GM12892 (cell line): Measurements from ENCODE around the gene GSK3B.

Experiments
- DNase-seq: peaks from one replicate; pipeline ENCODE4 v3.0.0; 2011; ENCODE audit not compliant: insufficient read length
- FAIRE-seq: peaks from 2 replicates; lab custom pipeline; 2011; peaks lifted over from hg19 to GRCh38; lab: Jason Lieb, UNC
- POLR2A ChIP-seq: IDR thresholded peaks from 2 replicates; pipeline ENCODE4 v1.6.1; 2011; ENCODE audit warnings: low read depth, low read length, control low read depth
- POLR2AphosphoS5 ChIP-seq: IDR thresholded peaks from 2 replicates; pipeline ENCODE4 v1.6.1; 2011; ENCODE audit warnings: low read depth, low read length, control low read depth
- TAF1 ChIP-seq: IDR thresholded peaks from 2 replicates; pipeline ENCODE4 v1.6.1; 2011; ENCODE audit warnings: low read depth, mild to moderate bottlenecking, control low read depth, low read length, borderline replicate concordance

Gene GSK3B

GRCh38 chr3:120114981-120115380, 20.7 kb upstream of the GSK3B start:
- TF ChIP-seq POLR2AphosphoS5 = no peak
- TF ChIP-seq TAF1 = no peak
- no peak for TF ChIP-seq POLR2A
- DNase-seq = no peak
- FAIRE-seq = no peak

- FAIRE-seq = no peak
- no peak for DNase-seq
- TF ChIP-seq TAF1 (no peak), POLR2A (no peak), POLR2AphosphoS5 (no peak)
These were observed 20.1 kb upstream of the GSK3B start for GRCh38 chr3:120114376-120114775.

DNA sequence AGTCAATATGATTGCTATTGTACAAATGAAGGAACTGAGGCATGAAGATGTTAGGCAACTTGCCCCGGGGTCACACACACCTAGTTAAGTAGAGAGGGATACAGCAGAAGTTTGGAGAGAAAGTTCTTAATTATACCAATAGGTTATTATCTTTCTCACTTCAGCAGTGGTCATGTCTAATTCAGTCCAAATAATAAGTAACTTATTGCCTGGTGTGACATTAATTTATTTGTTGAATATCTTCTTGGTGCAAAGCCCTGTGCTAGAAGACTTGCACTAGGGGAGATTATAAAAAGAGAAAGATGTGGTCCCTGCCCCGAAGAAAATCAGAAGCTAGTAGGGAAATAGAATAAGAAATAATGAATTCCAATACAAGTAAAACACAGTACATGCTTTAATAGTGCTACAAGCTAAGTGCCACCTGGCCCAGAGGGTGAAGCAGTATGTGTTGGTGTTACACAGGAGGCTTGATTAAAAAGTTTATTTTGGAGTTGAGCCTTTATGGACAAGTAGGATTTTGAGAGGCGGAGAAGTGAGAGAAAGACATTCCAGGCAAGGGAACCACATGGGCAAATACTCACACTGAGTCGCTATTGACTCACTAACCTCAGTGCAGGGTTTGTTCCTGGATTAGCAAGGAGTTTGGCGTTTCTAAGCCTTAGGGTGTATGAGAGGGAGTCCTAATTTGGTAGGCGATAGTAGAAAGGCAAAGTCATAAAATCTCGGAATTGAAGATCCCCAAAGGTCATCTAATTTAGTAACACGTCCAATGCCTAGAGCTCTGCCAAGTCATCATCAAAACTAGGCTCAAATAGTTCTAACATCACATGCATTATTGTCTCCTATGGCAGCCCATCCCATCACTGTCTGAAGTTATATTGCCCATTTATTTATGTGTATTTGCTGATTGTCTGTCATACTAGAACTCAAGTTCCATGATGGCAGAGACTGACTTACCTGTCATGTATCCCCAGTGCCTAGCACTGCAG, 19.2 kb upstream of the GSK3B start:
- no peak for TF ChIP-seq POLR2AphosphoS5
- no peak for TF ChIP-seq TAF1
- no peak for TF ChIP-seq POLR2A
- DNase-seq = no peak
- no peak for FAIRE-seq

- TF ChIP-seq POLR2AphosphoS5 (no peak), POLR2A (no peak), TAF1 (no peak)
- FAIRE-seq = no peak
- DNase-seq = no peak
These were observed 17.7 kb upstream of the GSK3B start for GRCh38 chr3:120111898-120112297.

DNA sequence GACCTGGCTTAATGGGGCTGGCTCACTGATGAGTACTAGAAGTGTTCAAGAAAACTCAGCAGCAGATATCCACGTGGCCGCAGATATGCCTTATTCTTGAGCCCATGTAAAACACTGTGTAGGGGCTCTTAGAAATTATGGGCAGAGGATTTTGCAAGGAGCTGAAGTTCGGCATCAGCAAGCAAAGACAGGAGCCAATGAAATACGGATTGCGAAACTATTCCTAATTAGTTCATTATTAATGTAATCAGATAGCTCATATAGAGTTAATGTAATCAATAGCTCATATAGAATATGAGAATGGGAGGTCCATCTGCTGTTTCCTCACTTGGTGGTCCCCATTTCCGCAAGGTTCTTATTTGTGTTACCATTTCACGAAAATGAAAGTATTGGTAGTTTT, 9.0 kb upstream of the GSK3B start:
- TF ChIP-seq POLR2A (no peak), TAF1 (no peak), POLR2AphosphoS5 (no peak)
- no peak for DNase-seq
- no peak for FAIRE-seq

- no peak for FAIRE-seq
- DNase-seq = no peak
- TF ChIP-seq TAF1 (no peak), POLR2AphosphoS5 (no peak), POLR2A (no peak)
These were observed 8.4 kb upstream of the GSK3B start for GRCh38 chr3:120102674-120103073.

GRCh38 chr3:120102232-120102631, 8.0 kb upstream of the GSK3B start:
- FAIRE-seq (no peak), DNase-seq (no peak)
- TF ChIP-seq TAF1 (no peak), POLR2AphosphoS5 (no peak), POLR2A (no peak)

GRCh38 chr3:120101624-120102023, 7.4 kb upstream of the GSK3B start:
- no peak for TF ChIP-seq POLR2AphosphoS5
- TF ChIP-seq POLR2A = no peak
- no peak for TF ChIP-seq TAF1
- no peak for FAIRE-seq

DNA sequence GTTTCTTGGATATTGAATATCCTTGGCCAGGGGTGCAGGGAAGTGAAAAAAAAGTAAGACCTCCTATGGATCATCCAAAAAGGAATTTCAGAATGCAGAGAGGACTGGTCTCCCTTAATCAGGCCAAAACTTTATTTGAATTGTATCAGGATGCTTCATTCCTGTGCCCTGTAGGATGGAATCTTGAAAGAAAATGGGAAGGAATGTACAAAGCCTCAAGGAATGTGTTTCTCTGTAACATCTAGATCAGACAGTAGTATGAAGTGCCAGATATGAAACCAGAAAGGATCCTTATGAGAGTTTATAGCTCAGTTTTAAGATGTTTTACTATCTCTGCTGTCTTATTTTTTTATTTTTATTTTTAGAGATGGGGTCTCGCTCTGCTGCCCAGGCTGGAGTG, 6.5 kb upstream of the GSK3B start:
- FAIRE-seq = no peak
- no peak for TF ChIP-seq POLR2AphosphoS5
- no peak for TF ChIP-seq TAF1
- TF ChIP-seq POLR2A = no peak

More at GRCh38 chr3:120101624-120102023, 7.4 kb upstream of the GSK3B start:
- no peak for DNase-seq

GRCh38 chr3:120098710-120099109, 4.5 kb upstream of the GSK3B start:
- FAIRE-seq (no peak), DNase-seq (no peak)
- no peak for TF ChIP-seq TAF1
- no peak for TF ChIP-seq POLR2A
- TF ChIP-seq POLR2AphosphoS5 = no peak

More for the DNA sequence above, 6.5 kb upstream of the GSK3B start:
- DNase-seq = no peak

- no peak for FAIRE-seq
- TF ChIP-seq POLR2AphosphoS5 (no peak), TAF1 (no peak), POLR2A (no peak)
- no peak for DNase-seq
These were observed 1.8 kb upstream of the GSK3B start for GRCh38 chr3:120095979-120096426.

- DNase-seq (peak; percentile 59), FAIRE-seq (no peak)
- TF ChIP-seq TAF1 = peak; percentile 79
- TF ChIP-seq POLR2A = peak; percentile 98
- peak; percentile 92 for TF ChIP-seq POLR2AphosphoS5
These were observed 1.2 kb upstream of the GSK3B start for GRCh38 chr3:120095226-120095978.
